GM23338 (cell line): ENCODE measurements around the gene CHD9. TPM values are rescaled to one million over a fixed set of nuclear protein-coding genes. Genes with fewer than 3 reads are reported as not detected.

Experiments
- ATAC-seq: fragments of 200-7000 bp; cut with Tn5 transposase; 3 replicates; pipeline ENCODE4 v1.9.1; 2020
- DNase-seq: peaks from one replicate; pipeline ENCODE4 v3.0.0-alpha.2; 2015; ENCODE audit warnings: low spot score
- H2AFZ ChIP-seq: fragments of 200-600 bp; sonication (generic); 2 replicates; pipeline ENCODE4 v1.8.0; 2016; ENCODE audit warnings: antibody characterized with exemption, mild to moderate bottlenecking, moderate library complexity
- H3F3A ChIP-seq: fragments of 200-600 bp; sonication (generic); replicated peaks from 2 replicates; pipeline ENCODE4 v1.8.0; 2017; ENCODE audit warnings: antibody characterized with exemption, mixed run types, low read depth
- H3K27ac ChIP-seq: fragments of 200-600 bp; sonication (generic); 2 replicates; pipeline ENCODE4 v1.6.1; 2016; ENCODE audit warnings: low read depth
- H3K27me3 ChIP-seq: fragments of 200-600 bp; sonication (generic); 2 replicates; pipeline ENCODE4 v1.8.0; 2016; ENCODE audit warnings: mild to moderate bottlenecking, mixed run types, moderate library complexity; ENCODE audit not compliant: insufficient read depth
- H3K36me3 ChIP-seq: fragments of 200-600 bp; sonication (generic); 2 replicates; pipeline ENCODE4 v1.8.0; 2016; ENCODE audit warnings: mild to moderate bottlenecking; ENCODE audit not compliant: insufficient read depth
- H3K4me1 ChIP-seq: fragments of 200-600 bp; sonication (generic); 2 replicates; pipeline ENCODE4 v1.8.0; 2016; ENCODE audit warnings: mild to moderate bottlenecking, moderate library complexity; ENCODE audit not compliant: insufficient read depth
- H3K4me2 ChIP-seq: fragments of 200-600 bp; sonication (generic); 2 replicates; pipeline ENCODE4 v1.7.1; 2017; ENCODE audit warnings: mixed run types
- H3K4me3 ChIP-seq: fragments of 200-600 bp; sonication (generic); 2 replicates; pipeline ENCODE4 v1.6.1; 2016; ENCODE audit warnings: mixed run types
- H3K79me2 ChIP-seq: fragments of 200-600 bp; sonication (generic); replicated peaks from 2 replicates; pipeline ENCODE4 v1.8.0; 2017; ENCODE audit warnings: mild to moderate bottlenecking; ENCODE audit not compliant: insufficient read depth
- H3K9me2 ChIP-seq: fragments of 200-600 bp; sonication (generic); 2 replicates; pipeline ENCODE4 v1.8.0; 2017; ENCODE audit not compliant: insufficient read depth
- H4K20me1 ChIP-seq: fragments of 200-600 bp; sonication (generic); replicated peaks from 2 replicates; pipeline ENCODE4 v1.8.0; 2017; ENCODE audit warnings: mild to moderate bottlenecking; ENCODE audit not compliant: insufficient read depth
- H3K27ac Mint-ChIP-seq: 2 replicates; pipeline ENCODE4 v1.8.0; 2020; ENCODE audit warnings: inconsistent platforms, mild to moderate bottlenecking, moderate library complexity, mixed read lengths
- H3K27me3 Mint-ChIP-seq: 3 replicates; pipeline ENCODE4 v1.8.0; 2022; ENCODE audit warnings: low read depth, mild to moderate bottlenecking, moderate library complexity, mixed read lengths, inconsistent platforms; ENCODE audit not compliant: insufficient read depth, poor library complexity
- H3K36me3 Mint-ChIP-seq: 3 replicates; pipeline ENCODE4 v1.8.0; 2021; ENCODE audit warnings: low read depth, mild to moderate bottlenecking, inconsistent platforms, moderate library complexity, mixed read lengths
- H3K4me1 Mint-ChIP-seq: 3 replicates; pipeline ENCODE4 v1.8.0; 2020; ENCODE audit warnings: mild to moderate bottlenecking, inconsistent platforms, mixed read lengths
- H3K4me3 Mint-ChIP-seq: 3 replicates; pipeline ENCODE4 v1.8.0; 2021; ENCODE audit warnings: moderate library complexity, mild to moderate bottlenecking, inconsistent platforms, mixed read lengths
- H3K9me3 Mint-ChIP-seq: 3 replicates; pipeline ENCODE4 v1.8.0; 2020; ENCODE audit warnings: moderate library complexity, mild to moderate bottlenecking, inconsistent platforms, mixed read lengths
- CTCF ChIP-seq, 2 experiments: fragments of 200-600 bp in 1 of 2; sonication (generic) in 1 of 2; conservative IDR thresholded peaks; 2 replicates each; pipeline versions ENCODE4 v1.5.1 to v1.6.1; 2016 to 2017; ENCODE audit warnings: antibody characterized with exemption in 2 of 2, low read depth in 2 of 2, mild to moderate bottlenecking in 2 of 2, moderate library complexity in 1 of 2
- ETS1 ChIP-seq: IDR thresholded peaks from 2 replicates; pipeline ENCODE4 v1.6.1; 2016; ENCODE audit warnings: antibody characterized with exemption
- EZH2 ChIP-seq: fragments of 200-600 bp; sonication (generic); IDR thresholded peaks from one replicate; pipeline ENCODE4 v1.8.0; 2017; ENCODE audit warnings: antibody characterized with exemption, mild to moderate bottlenecking, low read depth; ENCODE audit not compliant: unreplicated experiment
- JUNB ChIP-seq: IDR thresholded peaks from one replicate; pipeline ENCODE4 v1.6.1; 2016; ENCODE audit warnings: antibody characterized with exemption; ENCODE audit not compliant: unreplicated experiment
- NANOG ChIP-seq: IDR thresholded peaks from 2 replicates; pipeline ENCODE4 v1.6.1; 2016; ENCODE audit warnings: antibody characterized with exemption, borderline replicate concordance
- POLR2AphosphoS5 ChIP-seq: IDR thresholded peaks from 2 replicates; pipeline ENCODE4 v1.6.1; 2016; ENCODE audit warnings: antibody characterized with exemption, low read depth
- REST ChIP-seq: IDR thresholded peaks from one replicate; pipeline ENCODE4 v1.6.1; 2018; ENCODE audit warnings: antibody characterized with exemption; ENCODE audit not compliant: unreplicated experiment
- ZNF114 ChIP-seq: fragments of 250-450 bp; sonication (Bioruptor Pico); IDR thresholded peaks from 2 replicates; pipeline ENCODE4 v1.5.0; 2020; ENCODE audit warnings: mild to moderate bottlenecking, moderate library complexity
- polyA plus RNA-seq: library from polyadenylated mRNA; unstranded; fragments of >200 nt; fragmentation: Nextera tagmentation; extraction: Ambion mirVana; gene quantifications from 2 replicates; pipeline ENCODE4 v1.2.1, GENCODE V29; 2016
- total RNA-seq: library from RNA; depleted of rRNA; stranded (reverse); fragments of >200 nt; shearing (Covaris generic); gene quantifications from 2 replicates; pipeline ENCODE4 v1.2.3, GENCODE V29; 2014

Gene CHD9
- total and polyA plus RNA-seq, 2 experiments from 2014 or later = 18.8 to 46.6 TPM

GRCh38 chr16:53115047-53115446, 60.3 kb downstream of the CHD9 start:
- H2AFZ ChIP-seq = no peak overlapping the region
- peaks cover 4% of the 10 kb centered on the region for H3K27me3 Mint-ChIP-seq
- H3K9me2 ChIP-seq = no peaks in the 10 kb centered on the region
- ATAC-seq (no peak), DNase-seq (no peak)
- peaks cover 5% of the 10 kb centered on the region; the same call in 2 of the 3 replicates for H3K4me1 Mint-ChIP-seq
- H3K36me3 ChIP-seq = no peaks in the 10 kb centered on the region
- H3K27ac Mint-ChIP-seq = no peak overlapping the region
- no peaks in the 10 kb centered on the region for H3K9me3 Mint-ChIP-seq
- no peak overlapping the region for H3K27ac ChIP-seq
- H3K79me2 ChIP-seq = 0 out of 2 replicates have a peak, but pooled peaks cover 3% of the 10 kb centered on the region
- H3K4me1 ChIP-seq = no peaks in the 10 kb centered on the region
- no peaks in the 10 kb centered on the region for H3F3A ChIP-seq
- no peak overlapping the region for H3K4me3 Mint-ChIP-seq
- no peak overlapping the region for H3K4me2 ChIP-seq
- H3K36me3 Mint-ChIP-seq = no peaks in the 10 kb centered on the region
- H4K20me1 ChIP-seq = peaks cover 3% of the 10 kb centered on the region; the same call in 1 of the 2 replicates
- no peak overlapping the region for H3K4me3 ChIP-seq
- no peaks in the 10 kb centered on the region for H3K27me3 ChIP-seq
- TF ChIP-seq EZH2 = no peak
- TF ChIP-seq POLR2AphosphoS5 = no peak
- no peak for TF ChIP-seq NANOG
- no peak for TF ChIP-seq ETS1
- no peak for TF ChIP-seq CTCF (conservative IDR thresholded peaks at IDR 0.05; ENCODE audit: low read depth in 2 of 2)
- TF ChIP-seq ZNF114 = no peak
- TF ChIP-seq REST = no peak
- no peak for TF ChIP-seq JUNB

- H3K36me3 ChIP-seq = no peaks in the 10 kb centered on the region
- H3K9me3 Mint-ChIP-seq = no peaks in the 10 kb centered on the region
- no peak overlapping the region for H3K4me3 ChIP-seq
- H3K27ac Mint-ChIP-seq = no peak overlapping the region
- H2AFZ ChIP-seq = no peak overlapping the region
- no peaks in the 10 kb centered on the region for H3K27me3 ChIP-seq
- H4K20me1 ChIP-seq = peaks cover 3% of the 10 kb centered on the region; the same call in 1 of the 2 replicates
- H3K27ac ChIP-seq = no peak overlapping the region
- ATAC-seq (no peak), DNase-seq (no peak)
- H3K4me3 Mint-ChIP-seq = no peak overlapping the region
- no peaks in the 10 kb centered on the region for H3K36me3 Mint-ChIP-seq
- H3K27me3 Mint-ChIP-seq = peaks cover 4% of the 10 kb centered on the region
- H3K4me1 ChIP-seq = no peaks in the 10 kb centered on the region
- TF ChIP-seq NANOG = no peak
- no peak overlapping the region for H3K4me2 ChIP-seq
- no peaks in the 10 kb centered on the region for H3K9me2 ChIP-seq
- H3F3A ChIP-seq = no peaks in the 10 kb centered on the region
- peaks cover 4% of the 10 kb centered on the region; the same call in 2 of the 3 replicates for H3K4me1 Mint-ChIP-seq
- 0 out of 2 replicates have a peak, but pooled peaks cover 3% of the 10 kb centered on the region for H3K79me2 ChIP-seq
Measured at GRCh38 chr16:53115773-53116172, 61.0 kb downstream of the CHD9 start.
